PFSK-1 (cell line): ENCODE results near the gene SIDT2.

Experiments
- FOXP2 ChIP-seq: optimal IDR thresholded peaks from 2 replicates; pipeline ENCODE3; 2011; ENCODE audit warnings: borderline replicate concordance, control low read depth, inconsistent platforms; ENCODE audit not compliant: insufficient read depth; ENCODE audit errors: extremely low read length, extremely low read depth
- POLR2AphosphoS5 ChIP-seq: IDR thresholded peaks from 2 replicates; pipeline ENCODE4 v1.6.1; 2012; ENCODE audit warnings: low read depth, mild to moderate bottlenecking, control low read depth, low read length, moderate library complexity
- REST ChIP-seq, 2 experiments: IDR thresholded peaks; 2 replicates each; pipeline versions ENCODE4 v1.6.1 to v1.8.0; 2011 to 2012; ENCODE audit warnings: low read depth in 2 of 2, low read length in 2 of 2, control low read depth in 1 of 2, inconsistent platforms in 1 of 2, mild to moderate bottlenecking in 1 of 2, moderate library complexity in 1 of 2; ENCODE audit not compliant: insufficient read depth in 1 of 2
- SIN3A ChIP-seq: IDR thresholded peaks from 2 replicates; pipeline ENCODE4 v1.6.1; 2012; ENCODE audit warnings: mild to moderate bottlenecking, low read length, moderate library complexity, borderline replicate concordance; ENCODE audit not compliant: insufficient read depth
- TAF1 ChIP-seq: IDR thresholded peaks from 2 replicates; pipeline ENCODE4 v1.6.1; 2012; ENCODE audit warnings: low read length, control low read depth, borderline replicate concordance; ENCODE audit not compliant: insufficient read depth

SIDT2 gene

GRCh38 chr11:117189191-117189940 lies 10.8 kb downstream of the SIDT2 start:
- TF ChIP-seq FOXP2: no peak
- no peak for TF ChIP-seq POLR2AphosphoS5
- TF ChIP-seq SIN3A: no peak
- TF ChIP-seq TAF1: no peak
- TF ChIP-seq REST (IDR thresholded peaks at IDR 0.05; ENCODE audit: insufficient read depth in 1 of 2, low read depth in 2 of 2, low read length in 2 of 2): no peak

- no peak for TF ChIP-seq TAF1
- no peak for TF ChIP-seq REST (IDR thresholded peaks at IDR 0.05; ENCODE audit: insufficient read depth in 1 of 2, low read depth in 2 of 2, low read length in 2 of 2)
- no peak for TF ChIP-seq POLR2AphosphoS5
- no peak for TF ChIP-seq FOXP2
Observed at GRCh38 chr11:117189941-117190544, 11.5 kb downstream of the SIDT2 start.

GRCh38 chr11:117191680-117192400 lies 13.3 kb downstream of the SIDT2 start:
- no peak for TF ChIP-seq SIN3A
- TF ChIP-seq TAF1: no peak
- TF ChIP-seq POLR2AphosphoS5: no peak
- TF ChIP-seq REST (IDR thresholded peaks at IDR 0.05; ENCODE audit: insufficient read depth in 1 of 2, low read depth in 2 of 2, low read length in 2 of 2): no peak
- TF ChIP-seq FOXP2: no peak

- TF ChIP-seq TAF1 (no peak), FOXP2 (no peak), POLR2AphosphoS5 (no peak), SIN3A (no peak), REST (IDR thresholded peaks at IDR 0.05; ENCODE audit: insufficient read depth in 1 of 2, low read depth in 2 of 2, low read length in 2 of 2) (no peak)
Observed at GRCh38 chr11:117192401-117192875, 13.9 kb downstream of the SIDT2 start.
